ENCODE measurements around the gene PTPN21. TPM values are rescaled to one million over a fixed set of nuclear protein-coding genes. Genes with fewer than 3 reads are reported as not detected.

PTPN21 gene
- total RNA-seq, 1 experiment from 2014 or later, result 15.0 TPM

GRCh38 chr14:88417594-88417993, 137.2 kb downstream of the PTPN21 start:
- ChIA-PET POLR2A (no interaction called here), CTCF (no interaction called here)

More at GRCh38 chr14:88417594-88417993, 137.2 kb downstream of the PTPN21 start:
- Histone ChIP-seq H3K4me1 (ENCODE audit: control insufficient read depth, insufficient read depth, low read length) (no peaks in the 10 kb centered on the region), H3K36me3 (ENCODE audit: control insufficient read depth, insufficient read depth, low read length) (no peaks in the 10 kb centered on the region), H3K27ac (ENCODE audit: low read length) (no peak overlapping the region), H3K27me3 (ENCODE audit: control insufficient read depth, insufficient read depth, low read length) (no peaks in the 10 kb centered on the region), H3K9me3 (ENCODE audit: control insufficient read depth, insufficient read depth, low read depth, low read length) (peaks cover 4% of the 10 kb centered on the region; the same call in 1 of the 2 replicates), H3K4me3 (ENCODE audit: low read depth in 2 of 2, low read length in 2 of 2) (no peak overlapping the region)
- intact Hi-C loops (cut with micrococcal nuclease; ENCODE audit: unreplicated experiment), result no loop called here
- in situ Hi-C loops (cut with HindIII; ENCODE audit: low pct_unique_long_range_greater_than_20kb, low sequenced_read_pairs), result no loop called here
- ATAC-seq (no peak), DNase-seq (ENCODE audit: low read depth, low spot score) (no peak)
- no peak for TF ChIP-seq SIN3A (IDR thresholded peaks at IDR 0.05; ENCODE audit: borderline replicate concordance, insufficient read depth, low read depth, low read length)
- TF ChIP-seq, protein P1, sequence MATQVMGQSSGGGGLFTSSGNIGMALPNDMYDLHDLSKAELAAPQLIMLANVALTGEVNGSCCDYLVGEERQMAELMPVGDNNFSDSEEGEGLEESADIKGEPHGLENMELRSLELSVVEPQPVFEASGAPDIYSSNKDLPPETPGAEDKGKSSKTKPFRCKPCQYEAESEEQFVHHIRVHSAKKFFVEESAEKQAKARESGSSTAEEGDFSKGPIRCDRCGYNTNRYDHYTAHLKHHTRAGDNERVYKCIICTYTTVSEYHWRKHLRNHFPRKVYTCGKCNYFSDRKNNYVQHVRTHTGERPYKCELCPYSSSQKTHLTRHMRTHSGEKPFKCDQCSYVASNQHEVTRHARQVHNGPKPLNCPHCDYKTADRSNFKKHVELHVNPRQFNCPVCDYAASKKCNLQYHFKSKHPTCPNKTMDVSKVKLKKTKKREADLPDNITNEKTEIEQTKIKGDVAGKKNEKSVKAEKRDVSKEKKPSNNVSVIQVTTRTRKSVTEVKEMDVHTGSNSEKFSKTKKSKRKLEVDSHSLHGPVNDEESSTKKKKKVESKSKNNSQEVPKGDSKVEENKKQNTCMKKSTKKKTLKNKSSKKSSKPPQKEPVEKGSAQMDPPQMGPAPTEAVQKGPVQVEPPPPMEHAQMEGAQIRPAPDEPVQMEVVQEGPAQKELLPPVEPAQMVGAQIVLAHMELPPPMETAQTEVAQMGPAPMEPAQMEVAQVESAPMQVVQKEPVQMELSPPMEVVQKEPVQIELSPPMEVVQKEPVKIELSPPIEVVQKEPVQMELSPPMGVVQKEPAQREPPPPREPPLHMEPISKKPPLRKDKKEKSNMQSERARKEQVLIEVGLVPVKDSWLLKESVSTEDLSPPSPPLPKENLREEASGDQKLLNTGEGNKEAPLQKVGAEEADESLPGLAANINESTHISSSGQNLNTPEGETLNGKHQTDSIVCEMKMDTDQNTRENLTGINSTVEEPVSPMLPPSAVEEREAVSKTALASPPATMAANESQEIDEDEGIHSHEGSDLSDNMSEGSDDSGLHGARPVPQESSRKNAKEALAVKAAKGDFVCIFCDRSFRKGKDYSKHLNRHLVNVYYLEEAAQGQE (IDR thresholded peaks at IDR 0.05; ENCODE audit: insufficient read depth in 1 of 2, low read depth in 2 of 2, low read length in 1 of 2), result no peak
- no peak for TF ChIP-seq TCF7L2 (IDR thresholded peaks at IDR 0.05; ENCODE audit: low read depth, low read length)
- no peak for TF ChIP-seq POLR2AphosphoS5 (IDR thresholded peaks at IDR 0.05; ENCODE audit: low read depth, low read length)
- TF ChIP-seq, protein P2, sequence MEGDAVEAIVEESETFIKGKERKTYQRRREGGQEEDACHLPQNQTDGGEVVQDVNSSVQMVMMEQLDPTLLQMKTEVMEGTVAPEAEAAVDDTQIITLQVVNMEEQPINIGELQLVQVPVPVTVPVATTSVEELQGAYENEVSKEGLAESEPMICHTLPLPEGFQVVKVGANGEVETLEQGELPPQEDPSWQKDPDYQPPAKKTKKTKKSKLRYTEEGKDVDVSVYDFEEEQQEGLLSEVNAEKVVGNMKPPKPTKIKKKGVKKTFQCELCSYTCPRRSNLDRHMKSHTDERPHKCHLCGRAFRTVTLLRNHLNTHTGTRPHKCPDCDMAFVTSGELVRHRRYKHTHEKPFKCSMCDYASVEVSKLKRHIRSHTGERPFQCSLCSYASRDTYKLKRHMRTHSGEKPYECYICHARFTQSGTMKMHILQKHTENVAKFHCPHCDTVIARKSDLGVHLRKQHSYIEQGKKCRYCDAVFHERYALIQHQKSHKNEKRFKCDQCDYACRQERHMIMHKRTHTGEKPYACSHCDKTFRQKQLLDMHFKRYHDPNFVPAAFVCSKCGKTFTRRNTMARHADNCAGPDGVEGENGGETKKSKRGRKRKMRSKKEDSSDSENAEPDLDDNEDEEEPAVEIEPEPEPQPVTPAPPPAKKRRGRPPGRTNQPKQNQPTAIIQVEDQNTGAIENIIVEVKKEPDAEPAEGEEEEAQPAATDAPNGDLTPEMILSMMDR (IDR thresholded peaks at IDR 0.05), result no peak
- BruUV-seq (replicated peaks), result no TSS peak

Other genes with a start within 250 kb of the PTPN21 start
- gene KCNK10, start 231.7 kb downstream of the PTPN21 start, total RNA-seq (2021; ENCODE audit: unreplicated experiment), result 0.28 TPM
- gene SPATA7, start 169.3 kb downstream of the PTPN21 start, total RNA-seq (2021; ENCODE audit: unreplicated experiment), result 4.0 TPM
- gene ZC3H14, start 8.0 kb upstream of the PTPN21 start, total RNA-seq (2021; ENCODE audit: unreplicated experiment), result 57.1 TPM
- 0.10 TPM for gene EML5, start 237.9 kb upstream of the PTPN21 start, total RNA-seq (2021; ENCODE audit: unreplicated experiment)